NOMO-1 treated with dmso at 0.1 percent for 144 hours (cell line): Measurements from ENCODE around the gene COL18A1.

Experiments used
- DNase-seq: peaks from one replicate; lab custom pipeline; 2025; ENCODE audit not compliant: unreplicated experiment; lab: John Stamatoyannopoulos, UW

Gene COL18A1

GRCh38 chr21:45541221-45542039 is 136.5 kb downstream of the COL18A1 start:
- DNase-seq, result peak; percentile 62

DNA sequence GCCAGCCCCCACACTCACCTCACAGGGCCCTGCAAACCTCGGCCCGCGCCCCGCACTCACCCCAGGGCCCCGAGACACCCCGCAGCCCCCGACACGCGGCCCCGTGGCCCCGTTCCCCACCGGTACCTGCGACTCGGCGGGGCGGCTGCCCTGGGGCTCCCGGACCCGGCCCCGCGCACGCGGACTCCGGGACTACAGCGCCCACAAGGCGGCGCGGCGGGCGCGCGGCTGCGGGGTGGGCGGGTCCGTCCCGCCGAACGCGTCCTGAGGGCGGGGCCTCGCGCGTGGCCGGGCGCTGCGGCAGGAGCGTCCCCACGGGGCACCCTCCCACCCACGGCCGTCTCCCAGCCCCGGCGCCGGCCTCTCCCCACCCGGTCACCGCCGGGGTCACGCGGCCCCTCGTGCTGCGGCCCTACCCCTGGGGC is 137.3 kb downstream of the COL18A1 start, which contains the start of gene SLC19A1:
TSS of gene SLC19A1 (minus strand) at position 199 of the 425 bp plus-strand sequence. CDS start 4,481 bp downstream, outside the sequence.
- peak; percentile 26 for DNase-seq

- no peak for DNase-seq
Observed at GRCh38 chr21:45542667-45543370, 137.9 kb downstream of the COL18A1 start.

DNA sequence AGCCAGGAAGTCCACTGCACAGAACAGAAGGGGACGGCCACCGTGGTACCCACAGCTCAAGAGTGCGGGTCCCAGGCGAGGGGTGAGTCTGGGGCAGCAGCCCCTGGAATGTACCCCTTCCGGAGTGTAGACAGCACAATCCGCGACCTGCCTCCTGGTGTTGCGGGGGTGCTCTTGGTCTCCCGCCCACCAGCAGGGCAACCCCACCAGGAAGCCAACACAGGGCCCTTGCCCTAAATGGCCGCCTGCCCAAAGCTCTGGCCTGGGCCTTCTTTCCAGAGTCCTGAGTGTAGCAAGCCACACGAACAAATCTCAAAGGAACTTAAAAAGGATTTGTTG is 138.4 kb downstream of the COL18A1 start:
- DNase-seq, result no peak

DNA sequence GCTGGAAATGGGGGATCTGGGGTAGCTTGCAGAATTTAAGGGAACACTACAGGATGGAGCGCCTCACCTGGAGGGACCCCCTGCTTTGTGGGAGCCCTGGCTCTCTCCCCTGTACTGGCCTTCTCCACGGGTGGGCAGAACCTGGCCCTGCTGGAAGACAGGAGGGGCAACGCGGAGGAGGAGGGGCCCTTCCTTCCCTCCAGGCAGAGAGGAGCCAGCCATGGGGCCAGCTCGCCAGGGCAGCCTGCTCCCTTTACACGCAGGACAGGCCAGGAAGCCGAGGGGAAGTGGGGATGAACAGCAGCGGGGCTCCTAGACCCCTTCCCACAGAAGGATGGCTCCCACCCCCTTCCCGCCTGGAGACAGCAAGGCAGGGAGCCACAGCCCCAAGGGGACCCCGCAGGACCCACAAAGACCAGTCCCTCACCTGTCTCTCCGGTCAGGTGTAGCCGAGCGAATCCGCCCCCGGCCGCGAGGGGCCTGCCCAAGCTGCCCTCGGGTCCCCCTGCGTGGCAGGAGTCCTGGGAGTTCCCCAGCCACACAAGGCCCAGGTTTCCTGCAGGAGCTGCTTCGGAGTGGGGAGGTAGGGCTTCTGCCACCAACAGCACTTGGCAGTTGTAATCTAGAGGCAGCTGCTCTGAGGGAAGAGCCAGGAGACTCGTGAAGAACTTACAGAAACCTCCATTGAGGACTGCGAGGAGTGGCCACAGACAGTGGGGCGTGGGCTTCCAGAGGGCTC is 138.9 kb downstream of the COL18A1 start:
- DNase-seq, result no peak

- no peak for DNase-seq
Observed at GRCh38 chr21:45544449-45545235, 139.7 kb downstream of the COL18A1 start.

DNA sequence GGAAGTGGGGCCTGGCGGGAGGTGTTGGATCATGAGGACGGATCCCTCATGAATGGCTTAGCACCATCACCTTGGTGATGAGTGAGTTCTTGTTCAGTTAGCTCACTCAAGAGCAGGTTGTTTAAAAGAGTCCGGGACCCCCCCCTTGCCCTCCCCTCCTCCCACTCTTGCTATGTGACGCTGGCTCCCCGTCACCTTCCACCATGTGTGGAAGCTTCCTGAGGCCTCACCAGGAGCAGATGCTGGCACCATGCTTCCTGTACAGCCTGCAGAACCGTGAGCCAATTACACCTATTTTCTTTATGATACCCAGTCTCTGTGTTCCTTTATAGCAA is 140.2 kb downstream of the COL18A1 start:
- DNase-seq, result no peak

DNA sequence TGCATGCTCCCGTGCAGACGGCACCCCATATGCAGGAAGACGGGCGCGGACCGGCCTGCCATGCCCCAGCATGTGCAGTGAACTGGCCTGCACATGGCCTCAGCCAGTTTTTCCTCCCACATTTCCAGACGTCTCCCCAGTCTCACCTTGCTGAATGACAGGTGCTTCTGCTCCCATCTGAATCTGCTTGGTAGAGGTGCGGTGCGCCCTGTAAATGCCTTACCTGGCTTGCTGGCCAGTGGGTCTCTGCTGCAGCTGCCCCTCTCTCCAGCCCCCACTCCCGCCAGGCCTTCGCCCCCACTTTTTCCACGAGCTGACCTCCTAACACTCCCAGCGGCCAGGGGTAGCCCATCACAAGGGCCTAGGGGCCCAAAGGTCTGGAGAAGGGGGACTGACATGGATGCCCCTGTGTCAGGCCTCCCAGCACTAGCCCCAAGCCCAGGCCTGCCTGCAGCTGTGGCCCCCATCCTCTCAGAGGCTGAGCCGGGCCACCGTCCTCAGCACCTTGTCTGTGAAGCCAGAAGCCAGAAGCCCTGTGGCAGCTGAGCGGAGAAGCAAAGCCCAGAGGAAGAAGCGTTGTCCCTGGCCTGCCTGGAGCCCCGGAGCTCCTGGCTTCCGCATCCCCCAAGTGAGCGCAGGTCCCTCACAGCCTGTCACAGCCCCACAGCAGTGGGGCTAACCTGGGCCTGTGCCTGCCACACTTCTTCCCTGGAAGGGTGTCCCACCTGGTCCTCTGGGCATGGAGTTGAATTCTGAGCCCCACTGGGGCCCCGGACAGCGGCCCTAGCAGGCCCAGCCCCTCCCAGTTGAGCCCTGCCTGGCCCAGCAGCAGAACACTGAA is 140.9 kb downstream of the COL18A1 start:
- DNase-seq, result no peak

DNA sequence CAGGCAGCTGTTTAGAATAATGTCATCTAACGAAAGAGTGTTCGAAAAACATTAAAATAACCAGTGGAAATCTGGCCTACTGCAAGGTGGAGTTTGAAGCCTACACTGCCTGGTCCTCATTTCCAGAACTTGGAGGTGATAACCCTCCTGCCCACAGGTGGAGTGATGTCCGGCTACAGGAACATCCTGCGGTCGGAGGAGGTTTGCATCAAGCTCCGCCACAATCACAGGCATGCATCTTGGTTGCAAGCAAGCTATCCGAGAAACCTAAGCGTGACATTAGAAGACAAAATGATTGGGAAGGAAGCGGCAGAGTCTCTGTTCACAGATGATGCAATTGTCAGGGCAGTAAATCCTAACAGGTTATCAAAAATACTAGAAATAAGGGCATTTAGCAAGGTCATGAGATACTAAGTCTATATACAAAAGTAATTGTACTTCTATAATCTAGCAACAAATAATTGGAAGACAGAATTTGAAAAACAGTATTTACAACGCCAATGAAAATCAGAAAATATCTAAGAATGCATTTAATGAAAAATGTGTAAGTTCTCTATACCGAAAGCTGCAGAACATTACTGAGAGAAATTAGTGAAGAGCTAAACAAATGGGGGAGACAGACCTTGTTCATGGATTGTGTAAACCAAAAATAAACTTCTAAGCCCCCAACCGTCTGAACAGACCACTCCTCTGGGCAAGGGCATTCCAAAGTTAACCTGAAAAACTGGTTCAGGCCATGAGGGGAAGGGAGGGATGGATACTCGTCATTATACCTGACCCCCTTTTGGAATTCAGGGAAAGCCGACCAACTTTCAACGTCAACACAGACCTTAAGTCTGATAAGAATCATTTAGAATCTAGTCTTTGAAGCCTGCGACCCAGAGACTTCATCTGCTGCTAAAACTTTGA is 141.9 kb downstream of the COL18A1 start:
- no peak for DNase-seq

DNA sequence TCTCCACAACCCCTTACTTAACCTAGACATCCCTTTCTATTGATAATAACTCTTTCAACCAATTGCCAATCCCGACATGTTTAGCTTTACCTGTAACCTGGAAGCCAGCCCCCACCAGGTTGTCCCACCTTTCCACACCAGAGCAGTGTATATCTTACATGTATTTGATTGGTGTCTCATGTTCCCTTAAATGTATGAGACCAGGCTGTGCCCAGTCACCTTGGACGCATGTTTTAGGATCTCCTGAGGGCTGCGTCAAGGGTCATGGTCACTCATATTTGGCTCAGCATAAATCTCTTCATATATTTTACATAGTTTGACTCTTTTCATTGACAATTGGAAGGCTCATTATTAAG is 142.6 kb downstream of the COL18A1 start:
- DNase-seq, result no peak

- DNase-seq, result no peak
Observed at GRCh38 chr21:45548711-45549491, 143.9 kb downstream of the COL18A1 start.

DNA sequence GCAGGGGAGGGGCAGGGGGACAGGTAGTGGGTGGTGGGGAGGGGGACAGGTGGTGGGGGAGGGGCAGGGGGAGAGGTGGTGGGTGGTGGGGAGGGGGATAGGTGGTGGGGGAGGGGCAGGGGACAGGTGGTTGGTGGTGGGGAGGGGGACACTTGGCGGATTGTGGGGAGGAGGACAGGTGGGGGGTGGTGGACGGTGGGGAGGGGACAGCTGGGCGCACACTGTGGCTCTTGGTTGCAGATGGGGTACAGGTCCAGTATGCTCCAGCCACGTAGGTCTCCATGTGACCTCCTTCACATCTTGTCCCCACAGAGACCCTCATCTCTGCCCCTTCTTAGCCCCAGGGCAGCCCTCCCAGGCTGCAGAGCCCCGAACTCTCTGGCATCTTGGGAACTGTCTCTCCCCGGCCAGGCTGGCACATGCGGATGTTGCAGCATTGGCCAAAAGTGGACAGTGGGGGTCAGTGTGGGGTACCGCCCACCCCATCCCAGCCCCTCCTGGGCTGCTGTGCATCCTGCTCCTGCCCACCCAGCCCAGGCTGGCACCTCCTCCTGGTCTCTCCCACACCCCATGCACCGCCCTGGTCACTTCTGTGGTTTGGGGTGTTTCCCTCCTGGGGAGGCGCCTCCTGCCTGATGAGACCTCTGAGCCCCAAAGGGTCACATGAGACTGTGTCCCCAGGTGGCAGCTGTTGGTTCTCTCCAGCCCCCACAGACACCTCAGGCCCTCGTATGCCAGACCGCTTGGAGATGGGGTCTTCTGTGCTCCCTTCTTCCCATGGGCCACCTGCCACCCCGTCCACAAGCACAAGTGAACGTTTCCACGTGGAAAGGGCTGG is 144.9 kb downstream of the COL18A1 start:
- DNase-seq, result no peak

GRCh38 chr21:45550522-45551210 is 145.7 kb downstream of the COL18A1 start:
- peak; percentile 88 for DNase-seq

DNA sequence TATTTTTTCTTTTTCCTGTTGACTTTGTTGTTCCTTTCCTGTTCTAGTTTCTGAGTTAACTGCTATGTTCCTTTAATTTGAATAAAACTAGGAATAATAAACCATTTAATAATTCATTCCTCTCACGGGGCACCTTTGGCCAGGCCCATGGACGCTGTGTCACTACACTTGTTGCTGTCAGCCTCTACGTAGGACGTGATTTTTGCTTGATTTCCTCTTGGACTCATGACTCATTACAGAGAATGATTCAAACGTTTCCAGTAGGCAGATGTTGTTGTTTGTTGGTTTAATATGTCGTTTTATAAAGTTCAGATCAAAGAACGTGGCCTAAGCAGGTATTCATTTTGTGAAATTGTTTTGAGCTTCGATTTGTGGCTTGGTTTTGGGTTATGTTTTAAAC is 146.4 kb downstream of the COL18A1 start:
- DNase-seq, result peak; percentile 24

GRCh38 chr21:45551783-45552695 is 147.1 kb downstream of the COL18A1 start:
- no peak for DNase-seq
